HT-29 (cell line): Measurements from ENCODE around the gene MFN1. TPM values are rescaled to one million over a fixed set of nuclear protein-coding genes. Genes with fewer than 3 reads are reported as not detected.

Experiments
- DNase-seq: peaks from one replicate; pipeline ENCODE4 v3.0.0-alpha.2; 2015; ENCODE audit warnings: low spot score
- total RNA-seq: library from RNA; depleted of rRNA; stranded (reverse); fragments of >200 nt; shearing (Covaris generic); gene quantifications from 2 replicates; pipeline ENCODE4 v1.2.3, GENCODE V29; 2014; rRNA removed

MFN1 gene
- total RNA-seq, 1 experiment from 2014 or later, result 21.9 TPM

DNA sequence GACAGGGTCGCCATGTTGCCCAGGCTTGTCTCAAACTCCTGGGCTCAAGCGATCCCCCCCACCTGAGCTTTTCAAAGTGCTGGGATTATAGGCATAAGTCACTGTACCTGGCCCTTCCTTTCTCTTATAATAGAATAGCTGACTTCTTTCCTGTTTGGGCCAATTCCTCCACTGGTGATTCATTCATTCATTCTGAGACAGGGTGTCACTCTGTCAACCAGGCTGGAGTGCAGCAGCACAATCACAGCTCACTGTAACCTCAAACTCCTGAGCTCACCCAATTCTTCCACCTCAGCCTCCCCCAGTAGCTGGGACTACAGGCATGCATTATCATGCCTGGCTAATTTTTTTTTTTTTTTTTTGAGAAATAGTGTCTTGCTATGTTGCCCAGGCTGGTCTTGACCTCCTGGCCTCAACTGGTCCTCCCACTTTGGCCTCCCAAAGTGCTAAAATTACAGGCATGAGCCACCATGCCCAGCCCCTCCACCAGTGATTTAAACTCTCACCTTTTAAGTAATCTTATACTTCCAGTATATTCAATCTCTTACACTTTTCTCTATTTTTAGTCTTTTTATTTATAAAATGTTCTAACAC lies 82.9 kb downstream of the MFN1 start:
- no peak for DNase-seq

DNA sequence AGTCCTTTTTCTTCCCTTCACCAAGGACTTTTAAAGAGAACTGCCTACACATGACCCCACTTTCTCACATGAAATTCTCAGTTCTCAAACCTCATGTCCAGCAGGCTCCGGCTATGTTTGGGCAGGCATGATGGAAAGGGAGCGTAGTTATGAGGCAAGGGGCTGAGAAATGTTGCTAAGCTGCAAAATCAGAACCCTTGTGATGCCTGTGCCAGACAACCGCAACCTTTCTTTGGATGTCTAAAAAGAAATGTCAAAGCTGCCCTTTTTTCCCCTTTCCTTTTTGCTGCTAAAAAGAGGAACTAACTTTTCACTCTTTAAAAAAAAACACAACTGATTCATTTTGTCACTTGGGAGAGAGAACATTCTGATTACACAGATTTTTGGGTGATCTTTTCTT lies 84.5 kb downstream of the MFN1 start:
- DNase-seq, result no peak

DNA sequence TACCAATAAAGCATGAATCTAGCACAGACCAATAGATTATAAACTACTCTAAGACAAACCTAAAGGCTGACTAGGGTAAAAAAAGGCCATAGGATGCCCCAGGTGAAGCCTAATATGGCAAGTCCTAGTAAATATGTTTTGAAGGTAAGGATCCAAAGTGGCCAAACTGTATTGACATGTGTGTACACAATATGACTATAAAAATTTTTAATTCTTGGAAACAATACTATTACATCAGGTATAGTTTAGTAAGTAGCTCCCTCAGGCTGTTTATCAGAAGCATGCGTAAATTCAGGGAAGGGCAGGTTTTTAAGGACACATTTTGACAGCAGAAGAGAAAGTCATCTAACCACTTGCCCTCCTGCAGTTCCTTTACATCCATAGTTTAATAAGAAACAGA lies 84.9 kb downstream of the MFN1 start:
- DNase-seq, result no peak

DNA sequence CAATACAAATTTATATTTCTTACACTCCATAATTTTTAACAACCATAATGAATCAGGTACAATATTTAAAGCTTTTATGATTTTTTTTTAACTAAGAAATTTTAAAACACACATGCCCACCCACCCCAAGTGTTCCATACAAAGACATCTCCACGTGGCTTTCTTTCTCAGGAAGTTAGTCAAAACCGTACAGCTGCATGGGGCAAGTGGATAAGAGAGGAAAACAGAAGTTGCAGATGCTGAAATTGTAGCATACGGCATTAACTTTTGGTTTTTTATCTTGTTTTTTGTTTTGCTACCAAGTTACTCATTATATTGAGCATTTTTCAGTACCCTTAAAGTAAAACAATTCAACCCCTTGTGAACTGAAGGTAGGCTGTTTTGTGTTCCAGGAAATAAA lies 89.0 kb downstream of the MFN1 start:
- DNase-seq, result no peak

DNA sequence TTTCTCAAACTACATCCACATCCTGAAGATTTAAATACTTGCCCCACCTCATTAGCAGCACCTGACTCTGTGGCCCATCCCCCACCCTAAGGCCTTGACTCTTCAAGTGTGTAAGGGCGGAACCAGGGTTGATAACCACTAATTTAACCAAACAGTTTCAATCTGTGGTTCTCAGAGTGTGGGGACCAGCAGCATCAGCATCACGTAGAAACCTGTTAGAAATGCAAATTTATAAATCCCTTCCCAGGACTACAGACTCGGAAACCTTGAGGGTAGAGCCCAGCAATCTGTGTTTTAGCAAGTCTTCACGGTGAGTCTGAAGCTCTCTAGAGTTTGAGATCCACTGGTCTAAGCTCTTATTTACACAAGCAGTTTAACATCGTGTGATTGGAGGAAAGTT lies 91.3 kb downstream of the MFN1 start:
- no peak for DNase-seq

Other genes starting within 250 kb of the MFN1 start
- gene PIK3CA, start 199.4 kb upstream of the MFN1 start, total RNA-seq, result 5.0 and 7.4 TPM in 2 replicates
- 1.7 and 1.9 TPM in 2 replicates for gene KCNMB3, start 96.6 kb upstream of the MFN1 start, total RNA-seq
- 28.9 and 39.4 TPM in 2 replicates for gene ZNF639, start 24.7 kb upstream of the MFN1 start, total RNA-seq
- gene GNB4, start 103.8 kb downstream of the MFN1 start, total RNA-seq, result not detected in 2 replicates
- 94.6 and 94.7 TPM in 2 replicates for gene ACTL6A, start 215.2 kb downstream of the MFN1 start, total RNA-seq